IPS DF 19.7 (cell line): ENCODE results near the gene CD34.

Experiments
- DNase-seq: peaks from one replicate; pipeline ENCODE4 v3.0.0-alpha.2; 2013; ENCODE audit warnings: low read depth, low spot score

CD34 gene

DNA sequence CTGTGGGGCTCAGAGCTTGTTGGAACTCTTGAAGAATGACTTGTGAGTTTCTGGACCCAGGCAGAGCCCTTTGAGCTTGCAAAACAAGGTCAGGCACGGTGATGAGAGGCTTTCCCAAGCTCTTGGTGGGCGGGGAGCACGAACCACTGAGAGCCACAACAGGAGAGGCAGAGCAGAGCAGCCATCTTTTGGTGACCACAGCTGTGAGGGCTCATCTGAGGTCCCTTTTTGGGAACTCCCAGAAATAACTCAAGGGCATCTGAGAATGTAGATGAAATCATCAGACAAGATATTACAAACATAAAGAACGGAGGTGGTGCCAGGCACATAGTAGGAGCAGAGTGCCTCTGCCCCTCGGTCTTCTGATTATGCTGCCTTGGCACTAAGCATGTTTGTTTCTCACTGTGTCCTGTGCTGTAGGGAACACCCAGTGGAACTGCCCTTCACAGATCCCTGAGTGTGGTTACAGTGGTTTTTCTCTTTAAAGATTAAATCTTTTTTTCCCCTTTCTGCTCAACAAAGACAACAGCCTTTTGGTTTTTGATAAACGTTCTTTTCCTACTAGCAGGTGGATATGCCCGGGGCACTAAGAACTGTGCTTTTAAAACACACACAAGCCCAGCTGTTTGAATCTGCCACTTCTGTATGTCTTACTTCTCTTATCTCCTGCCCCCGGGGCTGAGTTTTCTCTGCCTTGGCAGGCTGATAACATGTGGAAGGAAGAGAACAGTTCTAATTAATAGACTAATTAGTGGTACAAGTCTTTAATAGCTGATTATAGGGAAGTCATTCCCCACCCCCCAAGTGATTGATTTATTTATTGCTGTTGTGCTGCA is 37.7 kb downstream of the CD34 start:
- DNase-seq: no peak

DNA sequence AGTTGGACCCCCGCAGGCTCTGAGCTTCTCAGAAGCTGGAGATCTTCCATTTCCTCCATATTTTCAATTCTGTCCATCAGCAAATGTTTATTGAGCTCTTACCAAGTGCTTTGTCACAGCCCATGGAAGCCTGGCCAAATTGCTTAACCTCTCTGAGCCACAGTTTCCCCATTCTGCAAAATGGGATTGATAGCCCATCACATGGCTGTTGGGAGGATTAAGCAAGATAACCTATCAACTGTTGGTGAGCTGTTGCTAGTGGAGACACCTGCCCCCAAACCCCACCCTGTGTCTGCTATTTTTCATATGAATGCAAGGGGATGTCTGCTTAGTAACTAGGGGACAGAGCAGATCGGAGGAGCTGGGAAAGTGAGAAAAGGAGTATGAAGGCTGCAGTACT is 38.3 kb downstream of the CD34 start:
- no peak for DNase-seq

DNA sequence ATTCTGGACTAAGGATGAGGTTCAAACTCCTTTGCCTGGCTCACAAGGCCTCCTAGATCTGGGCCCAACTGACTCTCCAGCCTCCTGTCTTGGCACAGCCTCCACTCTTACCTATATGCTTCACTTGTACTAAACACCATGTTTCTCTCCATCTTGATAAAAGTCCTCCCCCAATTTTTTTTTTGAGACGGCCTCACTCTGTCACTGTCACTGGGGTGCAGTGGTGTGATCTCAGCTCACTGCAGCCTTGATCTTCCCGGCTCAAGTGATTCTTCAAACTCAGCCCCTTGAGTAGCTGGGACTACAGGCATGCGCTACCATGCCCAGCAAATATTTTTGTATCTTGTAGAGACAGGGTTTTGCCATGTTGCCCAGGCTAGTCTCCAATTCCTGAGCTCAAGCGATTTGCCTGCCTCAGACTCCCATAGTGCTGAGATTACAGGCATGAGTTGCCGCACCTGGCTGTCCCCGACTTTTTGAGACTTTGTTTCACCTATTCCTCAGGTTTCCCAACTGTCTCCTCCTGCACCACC is 39.7 kb downstream of the CD34 start:
- no peak for DNase-seq

DNA sequence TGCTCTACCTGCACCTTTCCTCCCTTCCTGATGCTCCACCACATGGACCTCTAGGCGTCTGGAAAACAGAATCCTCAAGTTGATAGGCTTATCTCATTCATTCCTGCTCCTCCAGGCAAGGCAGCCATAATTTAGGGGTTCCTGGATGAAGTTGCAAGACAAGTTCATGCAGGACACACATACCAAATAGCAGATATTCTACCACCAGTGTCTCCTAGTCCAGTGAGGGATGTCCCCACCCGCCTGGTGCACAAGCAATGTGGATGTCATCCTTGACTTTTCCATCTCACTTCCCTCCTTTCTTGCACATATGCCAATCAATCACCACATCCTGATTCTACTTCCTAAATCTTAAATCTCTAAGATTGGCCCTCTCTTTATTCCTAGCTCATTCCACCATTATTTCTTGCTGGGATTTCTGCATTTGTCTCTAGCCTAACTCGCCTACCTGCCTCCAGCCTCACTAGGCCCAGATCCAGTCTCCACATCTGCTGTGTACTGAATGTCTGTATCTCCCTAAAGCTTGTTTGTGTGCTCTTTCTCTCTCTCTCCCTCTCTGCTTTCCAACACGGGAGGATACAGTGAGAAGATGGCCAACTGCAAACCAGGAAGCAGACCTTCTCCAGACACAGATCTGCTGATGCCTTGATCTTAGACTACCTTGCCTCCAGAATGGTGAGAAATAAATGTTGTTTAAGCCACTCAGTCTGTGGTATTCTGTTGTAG is 40.5 kb downstream of the CD34 start:
- DNase-seq: no peak

DNA sequence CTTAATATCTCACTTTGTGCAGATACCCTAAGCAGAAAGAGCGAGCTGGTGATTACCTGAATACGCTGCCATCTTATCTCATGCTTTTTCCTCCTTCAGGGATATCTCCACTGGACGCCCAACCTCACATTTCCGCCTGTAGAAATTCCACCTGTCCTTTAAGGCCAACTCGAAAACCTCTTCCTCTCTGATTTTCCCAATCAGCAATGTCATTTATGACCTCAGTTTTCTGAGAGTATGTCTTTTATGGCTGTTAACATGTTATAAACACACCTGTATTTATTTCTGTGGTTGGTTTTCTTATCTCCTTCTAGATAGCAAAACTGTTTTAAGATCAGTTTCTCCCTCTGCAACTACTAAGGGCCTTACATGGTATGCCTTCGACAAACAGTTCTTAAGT is 41.1 kb downstream of the CD34 start:
- DNase-seq: no peak

DNA sequence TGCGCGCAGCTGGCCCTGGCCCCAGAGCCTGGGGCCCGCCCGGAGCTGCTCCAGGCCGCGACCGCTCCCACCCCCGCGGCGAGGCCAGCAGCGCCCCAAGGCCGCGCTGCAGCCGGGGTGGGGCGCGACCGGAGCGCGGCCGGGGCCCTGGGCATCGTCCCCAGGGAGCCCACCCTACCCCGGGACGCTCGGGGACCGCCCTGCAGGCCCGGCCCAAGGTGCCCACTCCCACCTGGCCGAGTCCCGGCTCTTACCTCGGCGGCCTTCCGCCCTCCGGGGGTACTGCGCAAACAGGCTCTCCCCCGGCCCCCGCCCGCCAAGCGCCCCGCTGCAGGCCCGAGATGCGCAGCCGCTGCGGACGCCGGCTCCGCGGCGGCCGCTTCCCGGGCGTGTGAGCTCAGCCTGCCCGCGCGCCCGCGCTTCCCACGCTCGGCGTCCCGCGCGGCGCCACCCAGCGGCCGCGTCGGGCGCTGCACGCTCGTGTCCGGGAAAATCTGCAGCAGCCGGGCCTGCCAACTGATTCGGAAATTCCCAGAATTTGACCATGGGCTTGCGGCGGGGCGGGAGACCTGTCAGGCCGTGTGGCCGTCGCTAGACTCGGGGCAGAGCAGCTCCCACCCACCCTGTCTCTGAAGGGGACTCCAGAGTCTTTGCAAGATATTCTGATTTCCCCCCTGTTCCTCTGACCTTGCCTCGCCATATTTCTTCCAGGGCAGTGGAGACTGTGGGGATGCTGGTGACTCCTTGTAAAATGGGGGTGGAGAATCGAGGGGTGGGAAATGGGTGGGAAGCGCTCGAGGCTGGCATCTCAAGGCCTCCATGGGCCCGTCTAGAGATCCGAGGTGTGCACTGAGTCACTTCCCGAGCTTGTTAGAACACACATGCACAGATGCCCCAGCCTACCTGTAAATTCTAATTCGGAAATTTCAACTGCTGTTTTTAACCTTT is 41.9 kb downstream of the CD34 start:
- no peak for DNase-seq

DNA sequence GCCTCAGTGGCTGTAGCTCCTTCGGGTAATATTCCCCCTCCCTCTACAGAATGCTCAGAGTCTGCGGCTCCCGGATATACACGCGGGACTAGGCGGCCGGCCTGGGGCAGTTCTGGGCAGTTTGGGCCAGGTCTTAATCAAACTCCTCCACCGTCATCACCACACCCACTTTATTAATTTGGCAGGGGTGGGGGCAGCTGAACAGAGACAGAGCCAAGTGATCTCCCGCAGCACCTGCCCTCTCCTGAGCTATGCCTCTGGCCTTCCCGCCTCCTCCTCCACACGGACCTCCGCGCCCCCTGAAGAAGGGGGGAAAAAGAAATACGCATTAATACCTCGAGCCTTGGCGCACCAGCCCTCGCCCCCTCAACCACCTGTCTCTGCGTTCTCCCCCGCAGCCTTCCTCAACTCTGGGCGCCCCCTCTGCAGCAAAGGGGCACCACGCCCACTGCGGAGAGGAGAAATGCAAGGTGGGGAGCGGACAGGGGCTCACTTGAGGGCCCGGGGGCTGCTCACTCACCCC is 42.6 kb downstream of the CD34 start:
- DNase-seq: no peak

DNA sequence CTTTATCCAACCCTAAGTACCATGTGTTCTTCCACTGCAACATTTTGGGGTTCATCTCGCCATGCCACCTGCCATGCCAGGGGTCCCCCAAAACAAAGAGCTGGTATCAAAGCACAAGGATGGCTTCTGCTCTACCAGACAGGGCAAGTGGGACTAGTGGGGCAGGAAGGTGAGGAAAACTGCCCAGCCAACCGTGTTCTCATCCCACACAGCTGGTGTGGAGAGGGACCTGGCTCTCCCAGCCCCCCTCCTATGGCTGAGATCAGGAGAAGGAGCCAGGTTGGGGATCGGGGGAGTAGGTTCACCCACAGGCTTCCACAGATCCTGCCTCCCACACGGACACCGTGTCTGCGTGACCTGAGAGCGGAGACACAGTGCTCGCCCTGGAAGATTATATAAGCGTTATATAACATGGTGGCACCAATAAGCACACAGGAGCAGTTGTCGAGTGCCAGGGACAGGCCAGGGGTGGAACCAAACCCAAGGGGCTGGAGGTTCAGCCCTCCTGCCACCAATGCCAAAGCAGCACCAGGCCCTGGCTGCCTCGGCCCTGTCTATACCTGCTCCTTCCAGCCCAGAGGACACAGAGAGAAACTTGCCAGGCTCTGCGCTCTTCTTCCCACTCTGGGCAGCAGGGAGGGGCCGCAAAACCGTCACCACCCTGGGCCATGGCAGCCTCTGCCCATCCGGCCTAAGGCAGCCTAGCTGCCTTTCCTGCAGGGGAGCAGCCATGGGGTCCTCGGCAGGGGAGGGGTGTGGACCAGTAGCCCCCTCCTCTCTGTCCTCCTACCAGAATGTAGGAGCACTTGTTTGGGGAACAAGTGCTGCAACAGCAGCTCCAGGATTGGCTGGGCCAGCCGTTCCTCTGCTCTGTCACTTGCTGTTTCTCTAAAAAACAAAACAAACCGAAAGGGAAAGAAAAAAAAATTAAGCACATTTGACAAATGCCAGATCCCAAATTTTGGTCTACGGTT is 43.5 kb downstream of the CD34 start:
- DNase-seq: no peak

DNA sequence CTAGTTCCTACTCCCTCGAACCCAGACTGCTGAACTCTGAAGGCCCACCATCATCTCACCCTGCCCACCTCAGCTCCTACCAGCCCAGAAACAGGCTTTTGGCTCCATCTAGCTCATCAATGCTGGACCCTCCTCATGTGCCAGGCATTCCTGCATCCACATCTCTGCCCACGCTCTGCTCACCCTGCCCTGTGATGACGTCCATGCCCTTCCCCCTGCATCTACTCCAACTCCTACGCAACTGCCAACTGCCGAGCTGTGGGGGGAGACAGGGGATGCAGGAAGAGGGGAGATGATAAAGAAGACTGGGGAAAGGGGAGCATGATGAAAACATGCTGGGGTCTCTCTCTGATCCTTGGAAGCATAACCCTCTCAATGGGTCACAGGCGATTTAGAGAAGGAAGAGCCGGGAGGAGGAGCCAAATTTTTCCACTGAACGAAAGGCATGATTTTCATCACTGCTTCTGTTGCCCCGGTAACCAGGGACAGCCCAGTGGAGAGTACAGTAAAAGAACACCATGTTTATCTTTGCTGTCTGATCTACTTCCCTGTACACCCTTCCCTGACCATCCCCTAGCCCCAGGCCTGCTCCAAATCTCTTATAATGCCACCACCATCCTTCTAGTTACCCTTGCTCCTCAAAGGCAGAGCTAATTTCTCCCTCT is 44.3 kb downstream of the CD34 start:
- no peak for DNase-seq

DNA sequence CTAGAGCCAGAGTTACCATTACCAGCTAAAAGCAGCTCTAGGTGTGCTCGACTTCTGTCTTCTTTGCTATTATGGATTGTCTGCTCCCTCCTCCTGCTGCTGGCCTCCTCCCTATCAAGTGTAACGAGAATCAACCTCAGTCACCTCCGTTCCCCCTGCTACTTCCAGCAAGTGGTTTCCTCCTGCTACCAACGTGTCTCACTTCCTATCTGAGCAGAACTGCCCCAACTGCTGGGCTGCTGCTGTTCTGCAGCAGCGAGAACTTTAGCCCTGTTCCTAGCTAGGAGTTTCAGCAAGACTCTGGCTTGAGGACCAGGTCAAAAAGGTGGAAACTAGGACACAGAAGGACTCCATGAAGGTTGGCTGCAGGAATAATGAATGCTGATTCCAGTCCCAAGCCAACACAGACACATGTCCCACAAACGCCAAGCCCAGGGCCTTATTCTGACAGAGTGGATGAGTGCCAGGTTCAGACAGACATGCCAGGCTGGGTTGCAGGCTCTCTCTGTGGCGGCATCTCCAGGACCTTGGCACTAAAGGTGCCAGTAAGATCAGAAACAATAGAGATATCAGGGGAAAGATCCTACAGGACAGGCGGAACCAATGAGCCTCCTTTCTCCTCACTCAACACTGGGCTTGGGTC is 46.9 kb downstream of the CD34 start:
- no peak for DNase-seq

DNA sequence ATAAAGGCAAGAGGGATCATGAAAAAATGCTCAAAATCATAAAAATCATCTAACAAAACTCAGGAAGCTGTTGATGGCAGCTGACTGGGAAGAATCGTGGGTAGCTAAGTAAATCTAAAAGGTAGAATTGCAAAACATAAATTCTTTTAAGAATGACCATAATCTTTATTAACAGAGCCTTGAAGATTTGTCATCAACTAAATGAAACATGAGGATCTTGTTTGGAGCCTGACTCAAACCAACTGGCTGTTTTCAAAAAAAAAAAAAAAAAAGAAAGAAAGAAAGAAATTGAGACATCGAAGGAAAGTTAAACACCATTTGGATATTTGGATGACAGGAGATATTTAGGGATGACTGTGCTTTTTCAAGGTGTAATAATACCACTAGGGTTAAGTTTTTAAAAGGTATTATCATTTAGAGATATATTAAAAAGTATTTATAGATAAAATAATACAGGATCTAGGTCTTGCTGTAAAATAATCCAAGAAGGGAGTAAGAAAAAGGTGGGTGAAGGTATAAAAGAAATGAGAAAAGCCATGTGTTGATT is 48.6 kb downstream of the CD34 start:
- DNase-seq: no peak

DNA sequence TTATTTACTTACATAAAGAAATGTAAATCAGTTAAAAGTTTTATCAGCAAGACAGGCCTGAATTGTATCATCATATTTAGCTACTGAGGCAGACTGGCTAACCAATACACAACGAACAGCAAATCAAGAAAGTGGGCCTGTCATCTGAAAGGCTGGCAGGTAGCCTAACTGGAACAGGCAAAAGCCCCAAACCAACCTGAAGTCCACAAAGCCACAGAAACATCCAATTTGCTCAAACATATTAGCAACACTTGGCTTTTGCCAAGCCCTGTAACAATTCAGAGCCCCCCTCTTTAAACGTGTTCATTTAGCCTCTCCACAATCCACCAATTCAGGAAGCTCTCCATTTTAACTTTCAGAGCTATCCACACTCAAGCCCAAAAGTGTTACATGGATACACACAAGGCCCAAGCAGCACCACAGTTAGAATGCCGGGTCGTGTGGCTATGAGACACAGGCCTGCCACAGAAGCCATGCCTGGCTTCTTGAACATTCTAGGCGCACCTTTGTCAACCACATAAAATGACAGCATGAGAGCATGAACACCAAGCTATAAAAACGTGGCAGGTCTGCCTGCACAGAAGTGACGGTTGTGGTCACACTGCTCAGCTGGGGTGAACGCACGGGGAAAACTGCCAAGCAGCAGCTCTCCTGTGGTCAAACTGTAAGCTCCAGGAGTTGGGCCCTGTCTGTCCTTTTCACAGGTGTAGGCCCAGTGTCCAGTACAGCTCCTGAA is 49.3 kb downstream of the CD34 start:
- DNase-seq: no peak

DNA sequence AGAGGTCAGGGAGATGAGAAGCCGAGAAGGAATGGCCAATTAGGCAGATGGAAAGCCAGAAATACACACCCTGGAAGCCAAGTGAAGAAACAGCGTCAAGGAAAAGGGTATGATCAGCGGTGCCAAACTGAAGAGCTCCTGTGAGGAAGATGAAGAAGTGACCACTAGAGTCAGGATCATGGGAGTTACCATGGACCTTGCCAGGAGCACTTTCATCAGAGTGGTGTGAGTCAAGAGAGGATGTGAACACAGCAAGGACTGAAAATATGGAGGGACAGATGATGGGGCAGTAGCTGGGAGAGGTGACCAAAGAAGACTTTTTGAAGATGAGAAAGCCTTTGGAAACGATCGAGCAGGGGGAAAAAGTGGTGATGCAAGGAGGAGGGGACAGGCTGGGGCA is 50.4 kb downstream of the CD34 start:
- no peak for DNase-seq

DNA sequence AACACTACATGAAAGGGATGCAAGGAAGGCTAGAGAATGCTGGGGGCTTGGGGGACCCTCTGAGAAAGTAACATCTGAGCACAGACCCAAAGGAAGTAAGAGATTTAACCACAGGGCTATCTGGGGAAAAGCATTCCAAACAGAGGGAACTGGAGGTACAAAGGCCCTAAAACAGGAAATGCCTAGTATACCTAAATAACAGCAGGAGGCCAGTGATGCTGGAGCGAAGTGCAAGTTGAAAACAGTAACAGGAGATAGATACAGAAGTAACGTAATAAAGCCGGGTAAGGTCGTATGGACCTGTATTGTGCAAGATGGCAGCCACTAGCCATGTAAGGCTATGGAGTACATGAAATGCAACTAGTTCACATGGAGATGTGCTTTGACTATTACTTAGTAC is 52.1 kb downstream of the CD34 start:
- peak; percentile 28 for DNase-seq

DNA sequence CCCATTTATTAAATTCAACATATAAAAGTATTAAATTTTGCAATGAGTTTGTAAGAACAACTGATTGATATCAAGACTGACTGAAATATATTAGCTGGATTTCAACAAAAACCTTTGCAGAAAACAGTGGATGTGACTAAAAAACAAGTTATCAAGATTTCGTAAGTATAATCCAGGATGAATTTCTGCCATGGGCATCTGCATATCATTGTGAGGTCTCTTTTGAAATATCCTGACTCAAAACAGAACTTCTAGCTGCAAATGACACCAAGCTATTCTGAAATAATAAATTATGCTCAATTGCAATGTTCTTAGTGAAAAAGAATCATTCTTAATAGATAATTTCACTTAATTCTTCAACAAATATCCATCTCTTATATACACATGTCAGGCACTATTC is 52.6 kb downstream of the CD34 start:
- no peak for DNase-seq

DNA sequence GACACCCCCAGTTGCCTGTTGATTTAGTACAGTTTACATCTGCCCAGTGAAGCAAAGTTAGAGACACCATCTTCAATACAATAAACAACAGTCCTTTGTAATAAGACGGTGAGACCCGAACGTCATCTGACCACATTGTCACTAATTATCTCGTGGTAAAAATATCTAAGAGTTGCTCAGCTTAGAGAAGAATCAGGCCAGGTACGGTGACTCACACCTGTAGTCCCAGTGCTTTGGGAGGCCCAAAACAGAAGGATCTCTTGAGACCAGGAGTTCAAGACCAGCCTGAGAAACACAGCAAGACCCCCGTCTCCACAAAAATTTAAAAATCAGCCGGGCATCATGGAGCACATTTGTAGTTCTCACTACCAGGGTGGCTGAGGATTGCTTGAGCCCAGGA is 53.5 kb downstream of the CD34 start:
- DNase-seq: no peak

DNA sequence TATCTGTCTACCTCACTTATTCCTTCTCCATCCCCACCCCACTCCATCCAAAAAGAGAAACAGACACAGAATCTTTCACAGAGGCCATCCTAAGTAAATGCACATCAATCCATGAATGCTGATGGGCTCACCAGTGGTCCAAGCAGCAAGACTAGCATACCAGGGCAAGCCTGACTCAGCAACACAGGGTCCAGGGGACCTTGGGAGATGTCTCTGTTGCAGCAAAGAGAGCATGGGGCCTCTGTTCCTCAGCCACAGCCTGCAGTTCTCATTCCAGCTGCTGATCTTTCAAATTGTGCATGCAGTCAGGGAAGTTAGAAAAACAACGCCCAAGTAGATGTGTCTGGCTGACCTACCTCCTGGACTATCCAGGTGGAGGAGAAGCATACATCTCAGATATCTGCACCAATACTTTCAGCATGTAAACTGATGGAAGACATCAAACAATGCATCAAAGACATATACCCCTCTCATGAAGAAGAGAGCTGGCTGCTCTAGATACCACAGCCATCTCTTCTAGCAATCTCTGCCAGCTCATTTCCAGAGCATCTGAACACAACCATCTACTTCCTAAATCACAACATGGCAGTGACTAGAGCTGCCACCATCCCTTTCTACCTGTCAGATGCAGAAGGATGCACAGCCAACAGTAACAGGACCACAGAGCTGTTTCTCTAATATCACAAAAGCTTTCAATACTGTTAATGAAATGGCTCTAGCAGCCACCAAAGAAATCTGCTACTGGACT is 54.5 kb downstream of the CD34 start:
- DNase-seq: no peak

DNA sequence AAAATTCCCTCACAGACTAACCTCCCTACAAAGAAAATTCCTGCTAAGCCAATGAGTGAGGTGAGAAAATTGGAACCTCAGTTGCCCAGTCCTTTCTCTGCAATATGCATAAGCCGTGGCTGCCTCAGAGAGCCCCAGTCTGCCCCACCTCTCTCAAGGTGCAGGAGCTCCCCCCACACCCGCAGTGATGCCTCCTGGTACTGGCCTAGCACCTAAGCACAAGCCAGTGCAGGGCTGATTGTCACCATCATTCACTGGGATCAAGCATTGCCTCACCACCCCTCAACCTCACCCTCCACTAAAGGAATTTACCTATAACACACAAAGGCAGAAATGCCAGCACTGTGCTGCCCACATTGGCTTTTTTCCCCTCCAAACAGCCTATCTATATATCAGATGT is 56.9 kb downstream of the CD34 start:
- DNase-seq: no peak
